GM23248 (cell line): ENCODE results near the gene RPL14. TPM values are rescaled to one million over a fixed set of nuclear protein-coding genes. Genes with fewer than 3 reads are reported as not detected.

Experiments used
- DNase-seq: peaks from one replicate; pipeline ENCODE4 v3.0.0-alpha.2; 2015
- H2AFZ ChIP-seq: fragments of 200-600 bp; sonication (generic); 2 replicates; pipeline ENCODE4 v1.6.1; 2016; ENCODE audit warnings: antibody characterized with exemption
- H3F3A ChIP-seq: fragments of 200-600 bp; sonication (generic); 2 replicates; pipeline ENCODE4 v1.6.1; 2016; ENCODE audit warnings: mild to moderate bottlenecking, antibody characterized with exemption, mixed run types; ENCODE audit not compliant: insufficient read depth
- H3K27ac ChIP-seq: fragments of 200-600 bp; sonication (generic); 2 replicates; pipeline ENCODE4 v1.5.1; 2016; ENCODE audit warnings: mild to moderate bottlenecking
- H3K27me3 ChIP-seq: fragments of 200-600 bp; sonication (generic); replicated peaks from 2 replicates; pipeline ENCODE4 v1.6.1; 2016; ENCODE audit warnings: mild to moderate bottlenecking; ENCODE audit not compliant: insufficient read depth
- H3K36me3 ChIP-seq: fragments of 200-600 bp; sonication (generic); 2 replicates; pipeline ENCODE4 v1.6.1; 2016; ENCODE audit warnings: low read depth, mild to moderate bottlenecking
- H3K4me1 ChIP-seq: fragments of 200-600 bp; sonication (generic); 2 replicates; pipeline ENCODE4 v1.6.1; 2016; ENCODE audit warnings: mild to moderate bottlenecking; ENCODE audit not compliant: insufficient read depth
- H3K4me2 ChIP-seq: fragments of 200-600 bp; sonication (generic); one replicate; pipeline ENCODE4 v1.6.1; 2016; ENCODE audit warnings: mild to moderate bottlenecking; ENCODE audit not compliant: unreplicated experiment
- H3K4me3 ChIP-seq: fragments of 200-600 bp; sonication (generic); 2 replicates; pipeline ENCODE4 v1.5.1; 2016; ENCODE audit warnings: mild to moderate bottlenecking
- H3K79me2 ChIP-seq: fragments of 200-600 bp; sonication (generic); 2 replicates; pipeline ENCODE4 v1.6.1; 2016; ENCODE audit warnings: mild to moderate bottlenecking; ENCODE audit not compliant: insufficient read depth
- H3K9ac ChIP-seq: fragments of 200-600 bp; sonication (generic); 2 replicates; pipeline ENCODE4 v1.6.1; 2016; ENCODE audit warnings: mild to moderate bottlenecking
- H3K9me2 ChIP-seq: fragments of 200-600 bp; sonication (generic); 2 replicates; pipeline ENCODE4 v1.6.1; 2016; ENCODE audit warnings: mixed run types, mild to moderate bottlenecking, moderate library complexity; ENCODE audit not compliant: insufficient read depth
- H3K9me3 ChIP-seq: fragments of 200-600 bp; sonication (generic); one replicate; pipeline ENCODE4 v1.6.1; 2017; ENCODE audit warnings: low read depth
- H4K20me1 ChIP-seq: fragments of 200-600 bp; sonication (generic); 2 replicates; pipeline ENCODE4 v1.6.0; 2016; ENCODE audit not compliant: insufficient read depth
- EZH2 ChIP-seq: fragments of 200-600 bp; sonication (generic); IDR thresholded peaks from 2 replicates; pipeline ENCODE4 v1.6.1; 2018; ENCODE audit warnings: antibody characterized with exemption, mild to moderate bottlenecking; ENCODE audit not compliant: insufficient read depth, poor library complexity, severe bottlenecking
- EZH2phosphoT487 ChIP-seq: fragments of 200-600 bp; sonication (generic); IDR thresholded peaks from 2 replicates; pipeline ENCODE4 v1.6.1; 2018; ENCODE audit warnings: antibody characterized with exemption, moderate library complexity, mild to moderate bottlenecking, low read depth; ENCODE audit not compliant: insufficient read depth
- WGBS, 2 experiments: methylation state at CpG; one replicate each; pipeline ENCODE4 v1.1.6; 2015 to 2017; ENCODE audit warnings: low lambda C conversion rate in 2 of 2, low coverage in 1 of 2; ENCODE audit errors: missing lambda C conversion rate in 2 of 2; 5-methylcytosine and 5-hydroxymethylcytosine counted together
- in situ Hi-C: fragments of 300-500 bp; cut with MboI; formaldehyde crosslinking; loops from 2 replicates; pipeline ENCODE4 v1.15.0; 2020
- polyA plus RNA-seq: library from polyadenylated mRNA; unstranded; fragments of >200 nt; fragmentation: Nextera tagmentation; extraction: Ambion mirVana; gene quantifications from 2 replicates; pipeline ENCODE4 v1.2.1, GENCODE V29; 2016
- total RNA-seq: library from RNA; depleted of rRNA; stranded (reverse); fragments of >200 nt; shearing (Covaris generic); gene quantifications from 2 replicates; pipeline ENCODE4 v1.2.3, GENCODE V29; 2014

RPL14 gene
- total and polyA plus RNA-seq, 2 experiments from 2014 or later: 220 to 431 TPM

DNA sequence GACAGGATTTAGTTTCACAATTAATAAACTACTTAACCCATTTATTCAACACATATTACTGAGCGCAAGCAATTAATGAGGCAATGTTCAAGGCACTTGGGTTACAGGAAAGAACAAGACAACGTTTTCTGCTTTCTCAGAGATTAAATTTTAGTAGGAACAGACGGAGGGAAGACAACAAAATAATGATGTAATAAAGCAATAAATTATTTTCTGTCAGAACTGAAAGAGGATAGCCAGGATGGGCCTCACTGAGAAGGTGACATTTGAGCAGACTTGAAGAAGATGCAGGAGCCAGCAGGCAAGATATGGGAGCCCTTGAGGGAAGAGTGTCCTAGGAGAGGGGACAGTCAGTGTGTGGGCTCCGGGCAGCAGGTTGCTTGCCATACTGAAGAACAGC is 11.3 kb upstream of the RPL14 start:
- Histone ChIP-seq H3K27me3 (no peaks in the 10 kb centered on the region), H3K36me3 (no peaks in the 10 kb centered on the region), H3K79me2 (no peaks in the 10 kb centered on the region), H3K9me3 (no peaks in the 10 kb centered on the region), H3K9me2 (no peaks in the 10 kb centered on the region), H2AFZ (no peak overlapping the region), H3K9ac (no peak overlapping the region), H3F3A (no peaks in the 10 kb centered on the region), H3K27ac (no peak overlapping the region), H3K4me2 (no peak overlapping the region), H3K4me3 (no peak overlapping the region), H3K4me1 (no peaks in the 10 kb centered on the region), H4K20me1 (no peaks in the 10 kb centered on the region)
- DNase-seq: no peak
- in situ Hi-C loops: no loop called here
- 38 to 43% methylated on average over 4 of the region's 4 CpGs for WGBS, 2 experiments
- no peak for TF ChIP-seq EZH2phosphoT487
- no peak for TF ChIP-seq EZH2

DNA sequence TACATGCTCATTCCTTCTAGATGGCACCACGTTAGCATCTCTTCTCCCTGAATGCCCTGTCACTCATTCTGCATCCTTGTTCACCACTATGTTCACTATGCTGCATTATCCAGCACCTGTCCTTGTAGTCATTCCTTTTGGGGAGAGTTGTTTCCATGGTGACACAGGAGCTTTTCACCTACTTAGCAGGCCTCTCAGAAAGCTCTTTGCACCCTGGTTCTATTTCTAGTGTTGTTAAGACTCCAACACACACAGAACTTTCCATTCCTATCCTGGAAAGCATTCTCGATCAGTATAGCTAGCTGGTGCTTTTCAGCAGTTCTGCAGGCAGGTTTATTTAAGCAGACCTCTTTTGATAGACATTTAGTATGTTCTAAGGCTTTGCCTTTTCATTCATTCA is 6.7 kb upstream of the RPL14 start:
- no peak for TF ChIP-seq EZH2phosphoT487
- no peak for TF ChIP-seq EZH2
- H3K4me1 ChIP-seq: peaks cover 4% of the 10 kb centered on the region; the same call in 1 of the 2 replicates
- no peaks in the 10 kb centered on the region for H3K79me2 ChIP-seq
- in situ Hi-C loops: no loop called here
- H3K9me3 ChIP-seq: no peaks in the 10 kb centered on the region
- H4K20me1 ChIP-seq: no peaks in the 10 kb centered on the region
- no peak overlapping the region for H3K9ac ChIP-seq
- no peak overlapping the region for H3K4me3 ChIP-seq
- no peaks in the 10 kb centered on the region for H3K36me3 ChIP-seq
- no peak overlapping the region for H3K27ac ChIP-seq
- no peak overlapping the region for H2AFZ ChIP-seq
- H3K27me3 ChIP-seq: no peaks in the 10 kb centered on the region
- 51% methylated on average over 2 of the region's 2 CpGs for WGBS, 2 experiments
- H3K9me2 ChIP-seq: no peaks in the 10 kb centered on the region
- peaks cover 15% of the 10 kb centered on the region; the same call in 1 of the 2 replicates for H3F3A ChIP-seq
- no peak for DNase-seq
- no peak overlapping the region for H3K4me2 ChIP-seq

DNA sequence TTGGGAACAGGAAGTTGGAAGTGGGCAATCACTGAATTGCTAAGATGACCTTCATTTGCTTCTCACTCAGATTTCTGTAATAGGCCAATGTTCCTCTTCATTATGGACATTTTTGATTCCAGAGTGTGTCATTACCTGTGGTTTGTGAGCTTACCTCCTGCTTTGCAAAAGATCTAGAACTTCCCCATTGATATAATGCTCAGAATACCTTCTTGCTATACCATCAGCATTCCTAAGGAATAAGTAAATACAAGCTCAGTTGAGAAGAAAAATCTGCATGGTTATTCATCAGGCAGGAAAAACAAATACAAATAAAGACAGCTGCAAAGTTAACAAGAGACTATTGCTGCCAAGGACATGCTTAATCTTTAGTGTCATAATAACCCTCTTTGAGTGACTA is 5.6 kb upstream of the RPL14 start:
- no peak overlapping the region for H3K9ac ChIP-seq
- no peak for TF ChIP-seq EZH2
- TF ChIP-seq EZH2phosphoT487: no peak
- H3K27ac ChIP-seq: no peak overlapping the region
- H4K20me1 ChIP-seq: no peaks in the 10 kb centered on the region
- H3K4me2 ChIP-seq: no peak overlapping the region
- H3F3A ChIP-seq: peaks cover 15% of the 10 kb centered on the region; the same call in 1 of the 2 replicates
- DNase-seq: no peak
- H2AFZ ChIP-seq: peak overlapping the region; percentile 93; the same call in 1 of the 2 replicates
- peaks cover 7% of the 10 kb centered on the region for H3K79me2 ChIP-seq
- in situ Hi-C loops: no loop called here
- no peaks in the 10 kb centered on the region for H3K27me3 ChIP-seq
- no peaks in the 10 kb centered on the region for H3K9me2 ChIP-seq
- H3K36me3 ChIP-seq: no peaks in the 10 kb centered on the region
- no peak overlapping the region for H3K4me3 ChIP-seq
- H3K4me1 ChIP-seq: peaks cover 4% of the 10 kb centered on the region; the same call in 1 of the 2 replicates
- no peaks in the 10 kb centered on the region for H3K9me3 ChIP-seq

DNA sequence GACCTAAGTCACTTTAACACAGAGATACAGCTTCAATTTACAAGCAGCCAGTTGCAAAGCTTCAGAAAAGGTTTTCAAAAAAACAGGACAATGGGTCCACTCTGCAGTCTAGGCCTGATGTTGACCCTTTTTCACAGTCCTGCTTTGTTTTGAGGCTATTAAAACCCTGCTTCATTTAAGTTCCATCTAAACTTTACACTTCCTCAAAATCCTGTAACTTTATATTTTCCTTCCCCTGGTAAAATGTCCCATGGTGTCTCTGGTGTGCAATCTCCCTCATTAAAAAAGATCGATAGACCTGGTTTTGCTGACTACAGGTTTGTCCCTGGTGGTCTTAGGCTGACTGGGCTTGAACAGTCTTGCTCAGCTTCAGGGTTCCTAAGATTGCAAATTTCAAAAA is 5.1 kb upstream of the RPL14 start:
- Histone ChIP-seq H3F3A (peaks cover 15% of the 10 kb centered on the region; the same call in 1 of the 2 replicates), H3K4me3 (peak overlapping the region; percentile 82), H4K20me1 (no peaks in the 10 kb centered on the region), H3K79me2 (peaks cover 10% of the 10 kb centered on the region), H3K36me3 (no peaks in the 10 kb centered on the region), H3K27ac (no peak overlapping the region), H3K9me2 (no peaks in the 10 kb centered on the region), H3K27me3 (no peaks in the 10 kb centered on the region), H3K4me1 (peaks cover 4% of the 10 kb centered on the region; the same call in 1 of the 2 replicates), H3K4me2 (peak overlapping the region; percentile 78), H2AFZ (peak overlapping the region; percentile 93), H3K9ac (peak overlapping the region; percentile 87), H3K9me3 (no peaks in the 10 kb centered on the region)
- in situ Hi-C loops: no loop called here
- WGBS, 2 experiments: 97 to 100% methylated on average over 1 of the region's 1 CpG
- TF ChIP-seq EZH2 (no peak), EZH2phosphoT487 (no peak)
- DNase-seq: no peak

DNA sequence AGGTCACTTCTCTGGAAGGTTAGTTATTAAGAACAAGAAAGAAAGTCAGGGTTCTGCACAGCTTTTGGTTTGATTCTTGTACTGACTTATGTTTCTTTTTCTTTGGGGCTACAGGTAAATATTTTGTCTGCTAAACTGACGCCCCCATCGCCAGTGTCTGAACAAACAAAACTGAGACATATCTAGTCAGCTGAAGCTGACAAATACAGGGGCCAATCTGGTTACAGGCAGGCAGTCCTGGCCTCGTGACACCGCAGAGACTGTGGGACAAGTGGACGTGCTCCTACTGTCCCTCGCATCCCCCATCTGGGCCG is 4.6 kb upstream of the RPL14 start:
- H4K20me1 ChIP-seq: no peaks in the 10 kb centered on the region
- no peaks in the 10 kb centered on the region for H3K36me3 ChIP-seq
- H3K27me3 ChIP-seq: no peaks in the 10 kb centered on the region
- DNase-seq: no peak
- no peak for TF ChIP-seq EZH2phosphoT487
- no peak for TF ChIP-seq EZH2
- peak overlapping the region; percentile 93 for H2AFZ ChIP-seq
- H3K4me1 ChIP-seq: peaks cover 4% of the 10 kb centered on the region; the same call in 1 of the 2 replicates
- 0 to 19% methylated on average over 3 to 4 of the region's 7 CpGs for WGBS, 2 experiments
- H3K4me3 ChIP-seq: peak overlapping the region; percentile 82
- in situ Hi-C loops: no loop called here
- no peaks in the 10 kb centered on the region for H3K9me3 ChIP-seq
- H3K27ac ChIP-seq: peak overlapping the region; percentile 71
- H3K9me2 ChIP-seq: no peaks in the 10 kb centered on the region
- peaks cover 14% of the 10 kb centered on the region for H3K79me2 ChIP-seq
- H3K9ac ChIP-seq: peak overlapping the region; percentile 87
- H3K4me2 ChIP-seq: peak overlapping the region; percentile 78
- peaks cover 15% of the 10 kb centered on the region; the same call in 1 of the 2 replicates for H3F3A ChIP-seq
